Panc1 (cell line): ENCODE measurements around the gene FAM118A. TPM values are rescaled to one million over a fixed set of nuclear protein-coding genes. Genes with fewer than 3 reads are reported as not detected.

Experiments
- ATAC-seq: fragments of 200-7000 bp; cut with Tn5 transposase; 2 replicates; pipeline ENCODE4 v1.9.1; 2020; ENCODE audit warnings: mild to moderate bottlenecking, moderate library complexity
- BruUV-seq: library from RNA; stranded (reverse); fragments of 400-500 nt; replicated peaks from 2 replicates; lab custom pipeline; 2021; lab: Mats Ljungman, UMichigan
- CTCF ChIA-PET: fragments of 300-600 bp; sonication (Branson Sonifier 250); formaldehyde crosslinking; loops from one replicate; lab custom pipeline; 2022; ENCODE audit warnings: antibody characterized with exemption; lab: Charles Lee
- POLR2A ChIA-PET: fragments of 300-600 bp; sonication (Branson Sonifier 250); formaldehyde crosslinking; loops from one replicate; lab custom pipeline; 2022; ENCODE audit warnings: antibody characterized with exemption; lab: Charles Lee
- DNase-seq: peaks from one replicate; pipeline ENCODE4 v3.0.0-alpha.2; 2010; ENCODE audit warnings: low read depth, low spot score
- H3K27ac ChIP-seq: 2 replicates; pipeline ENCODE4 v1.5.1; 2011; ENCODE audit warnings: mild to moderate bottlenecking, low read length, inconsistent platforms
- H3K27me3 ChIP-seq: fragments of 200-500 bp; sonication (Bioruptor generic); 2 replicates; pipeline ENCODE4 v1.6.0; 2014; ENCODE audit warnings: low read length, inconsistent platforms; ENCODE audit not compliant: control insufficient read depth, insufficient read depth
- H3K36me3 ChIP-seq: fragments of 200-500 bp; sonication (Bioruptor generic); 2 replicates; pipeline ENCODE4 v1.5.1; 2014; ENCODE audit warnings: inconsistent platforms, mild to moderate bottlenecking, low read length, moderate library complexity; ENCODE audit not compliant: control insufficient read depth, insufficient read depth
- H3K4me1 ChIP-seq: 2 replicates; pipeline ENCODE4 v1.5.1; 2011; ENCODE audit warnings: inconsistent platforms, mild to moderate bottlenecking, low read length, moderate library complexity; ENCODE audit not compliant: control insufficient read depth, insufficient read depth
- H3K4me3 ChIP-seq, 2 experiments: 2 replicates each; pipeline ENCODE4 v1.5.1; 2011 to 2012; ENCODE audit warnings: low read depth in 2 of 2, low read length in 2 of 2, mild to moderate bottlenecking in 2 of 2, inconsistent platforms in 1 of 2, moderate library complexity in 1 of 2
- H3K9me3 ChIP-seq: fragments of 200-500 bp; sonication (Bioruptor generic); 2 replicates; pipeline ENCODE4 v1.5.1; 2014; ENCODE audit warnings: low read depth, mild to moderate bottlenecking, inconsistent platforms, low read length, moderate library complexity; ENCODE audit not compliant: control insufficient read depth, insufficient read depth
- CTCF ChIP-seq: fragments of 450-650 bp; IDR thresholded peaks from 2 replicates; pipeline ENCODE4 v1.5.1; 2017; ENCODE audit warnings: mild to moderate bottlenecking
- POLR2AphosphoS5 ChIP-seq: IDR thresholded peaks from 2 replicates; pipeline ENCODE4 v1.6.1; 2012; ENCODE audit warnings: mild to moderate bottlenecking, low read depth, low read length, moderate library complexity
- REST ChIP-seq, 2 experiments: IDR thresholded peaks; 2 replicates each; pipeline ENCODE4 v1.6.1; 2011 to 2012; ENCODE audit warnings: low read depth in 2 of 2, control low read depth in 1 of 2, low read length in 1 of 2, mild to moderate bottlenecking in 1 of 2, moderate library complexity in 1 of 2; ENCODE audit not compliant: insufficient read depth in 1 of 2
- SIN3A ChIP-seq: IDR thresholded peaks from 2 replicates; pipeline ENCODE4 v1.6.1; 2012; ENCODE audit warnings: low read depth, mild to moderate bottlenecking, low read length, moderate library complexity, borderline replicate concordance; ENCODE audit not compliant: insufficient read depth
- TCF7L2 ChIP-seq: IDR thresholded peaks from 2 replicates; pipeline ENCODE4 v1.6.1; 2011; ENCODE audit warnings: mild to moderate bottlenecking, low read depth, low read length, inconsistent platforms
- in situ Hi-C: cut with HindIII; loops from 2 replicates; pipeline ENCODE4 v1.10.0; 2016; ENCODE audit warnings: low sequenced_read_pairs, low pct_unique_long_range_greater_than_20kb
- intact Hi-C: fragments of 100-400 bp; cut with micrococcal nuclease; formaldehyde crosslinking; loops from one replicate; pipeline ENCODE4 v1.10.0; 2022; ENCODE audit not compliant: unreplicated experiment
- total RNA-seq: library from RNA; stranded (reverse); gene quantifications from one replicate; pipeline ENCODE4 v1.2.1, GENCODE V29; 2021; ENCODE audit not compliant: unreplicated experiment

FAM118A gene
- total RNA-seq, 1 experiment from 2014 or later: 73.2 TPM

- intact Hi-C loops (no loop called here), in situ Hi-C loops (no loop called here)
- no peaks in the 10 kb centered on the region for H3K36me3 ChIP-seq
- BruUV-seq: no TSS peak
- no peaks in the 10 kb centered on the region for H3K27me3 ChIP-seq
- ChIA-PET POLR2A (interaction anchor here (0.5 to 0.6 kb wide), 2 partner anchors 16 to 43 kb away, joined by 4 to 6 read pairs; no protein-coding TSS in a partner anchor), CTCF (no interaction called here)
- H3K27ac ChIP-seq: no peak overlapping the region
- no peak overlapping the region for H3K4me3 ChIP-seq
- peak; percentile 46 for DNase-seq
- TF ChIP-seq TCF7L2 (no peak), CTCF (peak; percentile 74), SIN3A (no peak)
- ATAC-seq: peak; percentile 81
- H3K4me1 ChIP-seq: peaks cover 2% of the 10 kb centered on the region; the same call in 1 of the 2 replicates
- no peaks in the 10 kb centered on the region for H3K9me3 ChIP-seq
Observed at GRCh38 chr22:45263463-45264269, 46.1 kb upstream of the FAM118A start.

DNA sequence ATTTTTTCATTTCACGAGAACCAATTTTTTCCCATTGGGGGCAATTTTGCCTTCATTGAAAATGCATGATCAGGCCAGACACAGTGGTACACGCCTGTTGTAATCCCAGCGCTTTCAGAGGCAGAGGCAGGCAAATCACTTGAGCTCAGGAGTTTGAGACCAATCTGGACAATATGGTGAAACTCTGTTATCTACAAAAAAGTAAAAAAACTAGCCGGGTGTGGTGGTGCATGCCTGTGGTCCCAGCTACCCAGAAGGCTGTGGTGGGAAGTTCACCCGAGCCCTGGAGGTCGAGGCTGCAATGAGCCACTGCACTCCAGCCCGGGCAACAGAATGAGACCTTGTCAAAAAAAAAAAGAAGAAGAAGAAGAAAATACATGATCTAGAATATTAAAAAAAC lies 44.2 kb upstream of the FAM118A start:
- H3K4me1 ChIP-seq: peaks cover 2% of the 10 kb centered on the region; the same call in 1 of the 2 replicates
- H3K9me3 ChIP-seq: no peaks in the 10 kb centered on the region
- no peaks in the 10 kb centered on the region for H3K27me3 ChIP-seq
- no TSS peak for BruUV-seq
- ATAC-seq: no peak
- H3K36me3 ChIP-seq: no peaks in the 10 kb centered on the region
- no peak for DNase-seq
- CTCF ChIA-PET: no interaction called here
- H3K4me3 ChIP-seq: no peak overlapping the region
- intact Hi-C loops (no loop called here), in situ Hi-C loops (no loop called here)
- H3K27ac ChIP-seq: no peak overlapping the region
- POLR2A ChIA-PET: no interaction called here
- no peak for TF ChIP-seq TCF7L2
- no peak for TF ChIP-seq SIN3A
- no peak for TF ChIP-seq CTCF
- TF ChIP-seq REST (IDR thresholded peaks at IDR 0.05; ENCODE audit: insufficient read depth in 1 of 2, low read depth in 2 of 2, low read length in 1 of 2): no peak
- TF ChIP-seq POLR2AphosphoS5: no peak
